Jurkat, Clone E6-1 (cell line): Measurements from ENCODE around the gene USP22.

Experiments used
- DNase-seq: peaks from one replicate; pipeline ENCODE4 v3.0.0-alpha.2; 2011; ENCODE audit warnings: low read depth, low spot score
- H3K4me3 ChIP-seq: 2 replicates; pipeline ENCODE4 v1.5.1; 2011; ENCODE audit warnings: mild to moderate bottlenecking, low read length, control low read depth, moderate library complexity

USP22 gene

DNA sequence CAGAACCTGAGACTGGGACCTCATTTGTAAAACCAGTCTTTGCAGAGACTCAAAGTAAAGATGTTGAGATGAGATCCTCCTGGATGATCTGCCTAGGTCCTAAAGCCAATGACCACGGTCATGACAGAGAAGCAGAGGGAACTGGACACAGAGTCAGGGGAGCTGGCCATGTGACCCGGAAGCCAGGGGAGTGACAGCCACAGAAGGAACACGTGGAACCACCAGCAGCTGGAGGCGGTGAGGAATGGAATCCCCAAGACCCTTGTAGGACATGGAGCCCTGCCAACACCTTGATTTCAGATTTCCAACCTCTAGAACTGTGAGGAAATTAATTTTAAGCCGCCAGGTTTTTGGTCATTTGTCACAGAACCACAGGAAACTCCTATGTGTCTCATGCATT, 37.0 kb downstream of the USP22 start:
- H3K4me3 ChIP-seq, result no peak overlapping the region
- DNase-seq, result no peak

DNA sequence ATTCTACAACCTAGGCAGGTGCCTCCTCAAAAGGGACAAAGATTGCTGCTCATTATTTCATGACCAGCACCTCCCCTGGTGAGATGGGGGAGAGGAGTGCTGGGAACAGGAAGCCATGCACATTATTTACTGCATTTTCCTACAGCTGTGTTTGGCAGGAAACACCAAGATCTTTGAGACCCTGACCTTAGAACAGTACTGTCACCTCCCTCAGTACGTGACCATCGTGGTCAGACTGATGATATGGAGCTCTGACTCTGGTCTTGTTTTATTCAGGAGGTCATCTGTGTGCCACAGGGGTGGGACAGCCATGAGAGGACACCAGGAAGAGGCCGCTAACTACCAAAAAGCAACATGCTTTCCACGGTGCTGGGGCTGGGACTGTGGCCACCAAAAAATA, 37.4 kb downstream of the USP22 start:
- no peak overlapping the region for H3K4me3 ChIP-seq
- DNase-seq, result no peak

DNA sequence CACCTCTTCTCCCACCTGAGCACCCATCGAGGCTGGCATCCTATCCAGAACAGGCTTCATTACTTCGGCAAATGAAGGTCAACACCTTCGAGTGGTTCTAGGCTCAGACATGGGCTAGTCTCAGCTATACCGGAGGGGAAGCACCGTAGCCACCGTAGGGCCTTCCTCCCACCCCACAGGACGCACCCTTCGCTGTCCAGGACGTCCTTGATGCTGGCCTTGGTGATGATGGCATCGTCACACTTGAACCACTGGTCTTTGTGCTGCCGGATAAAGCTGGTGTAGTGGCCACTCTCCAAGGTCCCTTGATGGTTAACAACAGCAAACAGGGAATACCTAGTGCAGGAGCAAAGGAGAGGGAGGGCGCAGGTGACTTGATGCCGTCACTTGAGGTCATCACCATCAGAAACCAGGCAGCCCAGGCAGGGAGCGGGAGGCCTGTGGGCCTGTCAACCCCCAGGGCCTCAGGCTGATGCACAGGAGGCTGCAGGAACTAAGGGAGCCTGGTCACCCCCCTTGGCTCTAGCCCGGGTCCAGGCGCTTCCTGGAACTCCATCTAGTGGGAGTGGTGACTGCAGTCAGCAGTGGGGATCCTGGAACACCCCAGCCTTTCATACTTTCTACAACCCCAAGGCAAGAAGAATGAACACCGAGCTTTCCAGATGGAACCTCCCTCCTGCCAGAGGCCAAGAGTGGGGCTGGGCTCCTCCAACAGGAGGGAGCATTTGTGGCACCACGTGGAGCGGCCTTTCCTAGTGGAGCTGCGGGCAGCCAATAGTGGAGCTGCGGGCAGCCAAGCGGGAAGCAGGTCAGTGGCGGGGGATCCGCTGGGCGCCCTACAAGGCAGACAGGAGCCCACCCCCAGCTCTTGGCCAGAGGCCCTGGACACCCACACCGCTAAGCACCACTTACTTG, 38.5 kb downstream of the USP22 start:
- DNase-seq, result no peak
- H3K4me3 ChIP-seq, result no peak overlapping the region

DNA sequence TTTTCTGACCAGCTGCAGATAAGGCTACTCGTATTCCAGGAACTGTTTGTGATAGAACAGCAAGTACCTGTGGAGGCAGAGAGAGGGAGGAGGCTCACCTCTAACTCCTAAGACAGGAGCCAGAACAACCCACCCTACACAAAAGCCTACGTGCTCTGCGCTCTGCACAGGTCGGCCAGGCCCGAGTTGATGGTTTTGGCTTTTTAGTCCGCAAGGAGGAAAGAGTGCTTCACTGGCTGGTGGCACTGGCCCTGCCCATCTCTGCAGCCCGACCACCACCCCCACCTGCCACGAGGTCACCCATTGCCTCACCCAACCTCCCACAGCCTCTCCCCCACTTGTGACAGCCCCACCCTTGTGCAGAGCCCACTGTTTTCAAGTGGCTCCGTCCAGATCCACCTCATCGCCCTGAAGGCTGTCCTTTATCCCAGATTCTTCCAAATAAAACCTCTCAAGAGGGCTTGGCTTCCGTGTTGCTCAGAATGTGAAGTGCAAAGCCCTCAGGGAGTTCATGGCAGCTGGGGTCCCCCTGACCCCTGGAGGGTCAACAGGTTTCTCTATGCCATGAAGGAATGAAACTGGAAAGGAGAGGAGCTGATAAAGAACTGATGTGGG, 39.7 kb downstream of the USP22 start:
- no peak overlapping the region for H3K4me3 ChIP-seq

DNA sequence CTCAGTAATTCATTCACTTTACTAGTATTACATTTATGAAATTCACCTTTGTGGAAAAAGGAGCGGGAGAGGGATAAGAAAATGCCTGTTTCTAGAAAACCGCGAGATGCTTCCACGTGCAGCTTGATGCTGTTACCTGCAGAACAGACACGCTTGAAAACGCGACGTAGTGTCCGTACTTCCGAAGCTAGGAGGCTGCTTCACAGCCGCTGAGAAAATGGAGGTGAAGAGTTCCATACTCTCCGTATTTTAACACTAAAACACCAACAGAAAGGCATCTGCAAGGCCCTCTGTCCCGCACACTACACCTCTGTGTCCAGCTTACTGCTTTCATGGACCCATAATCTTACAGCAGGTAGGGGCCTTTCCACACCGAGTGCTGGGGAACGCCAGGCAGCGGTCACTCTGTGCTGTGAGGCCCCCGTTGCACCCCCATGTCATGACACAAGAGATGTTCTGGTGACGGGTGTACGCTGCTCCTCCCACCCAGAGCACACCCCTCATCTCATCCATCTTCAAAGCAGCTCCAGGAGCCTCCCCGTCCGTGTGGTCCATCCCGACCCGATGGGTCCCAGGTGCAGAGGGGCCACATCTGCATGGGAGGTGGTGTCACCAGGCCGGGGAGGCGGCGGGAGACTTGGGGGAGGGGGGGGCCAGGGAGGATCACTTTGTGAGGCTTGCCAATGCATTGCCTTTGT, 40.4 kb downstream of the USP22 start:
- DNase-seq, result no peak
- H3K4me3 ChIP-seq, result no peak overlapping the region

More for the DNA sequence above, 39.7 kb downstream of the USP22 start:
- DNase-seq, result no peak

DNA sequence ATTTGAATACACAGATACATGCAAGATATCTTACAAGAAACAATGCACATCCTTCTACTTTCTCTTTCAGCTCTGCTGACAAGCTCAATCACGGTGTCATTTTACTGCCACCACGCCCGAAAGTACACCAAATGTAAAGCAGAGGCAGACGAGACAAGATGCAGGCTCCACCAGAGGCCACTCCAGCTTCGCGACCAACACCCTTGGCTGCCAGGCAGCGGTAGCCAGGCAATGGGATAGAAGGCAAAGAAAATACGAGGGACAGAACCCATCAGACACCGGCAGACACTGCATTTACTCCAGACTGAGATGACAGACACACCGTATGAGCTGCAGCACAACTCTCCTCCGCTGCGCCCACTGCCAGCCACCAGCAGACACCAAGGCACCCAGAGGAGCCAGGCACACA, 41.0 kb downstream of the USP22 start:
- H3K4me3 ChIP-seq, result no peak overlapping the region
- DNase-seq, result no peak

DNA sequence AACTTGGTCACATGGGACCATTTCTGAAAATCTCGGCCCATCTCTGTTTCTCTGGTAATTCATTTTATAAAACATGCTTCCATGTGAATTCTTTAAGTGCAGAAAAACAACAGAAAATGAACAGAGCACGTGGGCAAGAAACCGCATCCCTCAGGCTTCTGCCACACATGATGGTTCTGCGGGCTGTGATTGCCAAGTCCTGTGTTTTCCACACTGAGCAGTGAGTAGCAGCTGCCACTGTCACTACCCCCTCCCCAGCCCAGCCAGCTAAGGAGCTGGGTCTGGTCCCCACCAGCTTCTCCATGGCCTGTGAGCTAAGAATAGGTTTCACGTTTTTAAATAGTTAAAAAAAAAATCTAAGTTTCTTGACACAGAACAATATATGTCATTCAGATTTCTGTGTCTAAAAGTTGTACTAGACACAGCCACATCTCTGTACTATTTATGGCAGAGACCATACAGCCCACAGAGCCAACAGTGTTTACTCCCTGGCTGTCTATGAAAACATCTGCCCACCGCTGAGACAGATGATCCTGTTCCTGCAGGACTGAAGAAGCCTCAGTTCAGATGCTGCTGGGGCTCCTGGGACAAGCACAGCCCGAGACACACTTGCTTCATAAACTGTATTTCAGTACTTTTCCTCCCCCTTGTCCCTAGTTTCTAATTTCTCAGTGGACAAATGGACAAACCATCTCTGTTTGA, 41.5 kb downstream of the USP22 start:
- DNase-seq, result no peak

DNA sequence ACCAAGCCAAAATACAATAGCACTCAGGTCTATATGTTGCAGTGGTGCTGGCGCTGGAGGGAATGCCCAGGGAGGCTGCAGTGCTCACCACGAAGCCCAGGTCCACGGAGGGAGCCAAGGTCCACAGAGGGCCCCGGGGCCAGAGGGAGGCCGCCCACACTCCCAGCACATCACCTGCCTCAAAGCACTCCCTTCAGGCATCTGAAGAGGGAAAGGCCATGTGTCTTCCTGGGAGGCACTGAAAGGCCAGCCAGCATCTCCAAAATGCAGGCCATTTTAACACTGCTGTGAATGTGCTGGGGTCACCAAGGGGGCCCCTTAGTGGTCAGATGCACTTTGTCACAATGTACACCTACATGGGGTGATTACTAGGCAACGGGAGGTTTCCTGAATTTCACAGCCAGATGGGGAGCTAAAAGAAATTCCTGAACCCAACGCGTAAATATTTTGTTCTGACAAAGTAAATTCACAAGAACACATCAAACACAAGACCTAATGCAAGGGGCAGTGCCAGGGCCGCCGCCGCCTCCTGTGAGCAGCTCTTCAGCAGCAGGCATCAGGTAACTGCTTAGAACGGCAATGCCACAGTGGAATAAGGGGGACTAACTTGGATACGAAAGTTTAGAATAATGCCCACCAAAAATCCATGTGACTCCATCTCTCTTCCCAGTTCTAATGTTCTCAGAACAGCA, 42.8 kb downstream of the USP22 start:
- no peak overlapping the region for H3K4me3 ChIP-seq
- DNase-seq, result no peak

More for the DNA sequence above, 41.5 kb downstream of the USP22 start:
- H3K4me3 ChIP-seq, result no peak overlapping the region

DNA sequence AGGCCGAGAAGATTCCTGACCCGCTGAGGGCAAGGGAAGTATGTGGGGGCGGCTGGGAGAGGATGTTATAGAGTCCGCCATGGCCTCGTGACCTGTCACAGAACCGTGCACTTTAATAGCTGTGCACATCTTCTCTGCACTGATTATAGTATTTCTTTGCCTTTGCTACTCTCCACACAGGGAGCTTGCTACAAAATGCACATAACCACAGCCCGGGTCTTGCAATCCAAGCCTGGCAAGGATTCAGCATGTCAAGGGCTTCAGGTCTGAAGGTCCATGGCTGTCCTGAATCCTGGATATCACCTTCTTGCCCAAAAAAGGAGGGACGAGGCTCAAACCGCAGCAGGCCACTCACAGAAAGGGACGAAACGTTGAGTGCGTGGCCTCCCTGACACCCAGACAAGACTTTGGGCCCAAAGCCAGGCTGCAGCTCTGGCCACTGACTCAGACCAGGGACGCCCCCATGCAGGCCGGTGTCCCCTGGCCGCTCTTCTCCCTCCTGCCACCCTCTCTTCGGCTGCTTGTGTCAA, 43.7 kb downstream of the USP22 start:
- H3K4me3 ChIP-seq, result no peak overlapping the region
- DNase-seq, result no peak

DNA sequence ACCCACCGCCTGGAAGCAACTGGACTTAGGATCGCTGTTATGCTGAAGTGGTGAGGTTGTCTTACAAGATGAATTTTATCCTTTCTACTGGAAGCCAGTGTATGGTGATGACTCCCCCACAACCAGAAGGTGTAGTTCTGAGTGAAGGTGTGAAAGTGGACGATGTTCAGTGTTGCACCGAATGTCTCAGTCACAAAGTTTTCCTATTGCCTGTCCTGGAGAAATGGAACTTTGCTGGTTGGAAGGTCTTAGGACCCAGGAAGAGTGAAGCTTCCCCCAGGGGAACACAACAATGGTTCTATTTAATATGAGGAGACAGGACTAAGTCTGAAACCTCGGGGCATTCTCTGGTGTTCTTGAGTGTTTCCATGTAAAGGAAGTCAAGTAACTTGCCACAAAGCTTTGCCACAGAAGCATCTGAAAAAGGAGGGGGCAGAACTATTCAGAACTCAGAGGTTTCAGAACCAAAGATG, 44.2 kb downstream of the USP22 start:
- no peak for DNase-seq
- H3K4me3 ChIP-seq, result no peak overlapping the region

DNA sequence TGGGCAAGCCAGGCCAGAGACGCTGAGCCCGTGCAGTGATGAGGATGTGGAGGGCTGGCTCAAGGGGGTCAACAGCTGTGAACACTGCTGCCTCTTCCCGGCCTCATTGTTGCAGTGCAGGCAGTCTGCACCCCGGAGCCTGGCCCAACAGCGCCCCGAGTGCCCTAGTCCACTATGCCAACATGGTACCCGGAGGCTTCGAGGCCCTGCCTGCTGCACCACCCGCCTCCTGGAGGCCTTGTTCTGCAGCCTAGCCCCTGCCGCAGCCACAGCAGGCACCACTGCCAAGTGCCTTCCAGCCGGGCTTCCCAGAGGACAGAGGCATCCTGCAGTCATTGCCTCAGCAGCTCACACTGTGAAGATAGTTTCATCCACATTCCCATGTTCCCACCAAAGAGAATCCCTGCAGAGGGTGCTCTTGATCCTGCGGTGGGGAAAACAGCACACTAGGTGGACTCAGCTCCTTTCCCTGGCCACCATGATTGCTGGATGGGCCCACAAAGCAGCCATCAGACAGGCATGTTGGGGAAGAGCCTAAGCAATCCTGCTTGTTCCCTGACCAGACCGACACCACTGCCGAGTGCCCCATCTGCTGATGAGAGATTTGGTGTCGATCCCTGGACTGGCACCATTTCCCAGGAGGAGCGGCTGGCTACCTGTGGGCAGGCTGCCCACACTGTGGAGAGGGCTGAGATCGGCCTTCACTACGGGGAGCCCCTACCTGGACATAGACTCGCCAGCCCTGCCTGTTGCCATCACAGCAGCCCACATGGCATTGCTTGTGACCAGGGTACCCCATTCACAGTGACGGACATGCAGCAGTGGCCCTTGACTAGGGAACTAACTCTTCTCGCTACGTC, 44.9 kb downstream of the USP22 start:
- DNase-seq, result no peak
- no peak overlapping the region for H3K4me3 ChIP-seq

DNA sequence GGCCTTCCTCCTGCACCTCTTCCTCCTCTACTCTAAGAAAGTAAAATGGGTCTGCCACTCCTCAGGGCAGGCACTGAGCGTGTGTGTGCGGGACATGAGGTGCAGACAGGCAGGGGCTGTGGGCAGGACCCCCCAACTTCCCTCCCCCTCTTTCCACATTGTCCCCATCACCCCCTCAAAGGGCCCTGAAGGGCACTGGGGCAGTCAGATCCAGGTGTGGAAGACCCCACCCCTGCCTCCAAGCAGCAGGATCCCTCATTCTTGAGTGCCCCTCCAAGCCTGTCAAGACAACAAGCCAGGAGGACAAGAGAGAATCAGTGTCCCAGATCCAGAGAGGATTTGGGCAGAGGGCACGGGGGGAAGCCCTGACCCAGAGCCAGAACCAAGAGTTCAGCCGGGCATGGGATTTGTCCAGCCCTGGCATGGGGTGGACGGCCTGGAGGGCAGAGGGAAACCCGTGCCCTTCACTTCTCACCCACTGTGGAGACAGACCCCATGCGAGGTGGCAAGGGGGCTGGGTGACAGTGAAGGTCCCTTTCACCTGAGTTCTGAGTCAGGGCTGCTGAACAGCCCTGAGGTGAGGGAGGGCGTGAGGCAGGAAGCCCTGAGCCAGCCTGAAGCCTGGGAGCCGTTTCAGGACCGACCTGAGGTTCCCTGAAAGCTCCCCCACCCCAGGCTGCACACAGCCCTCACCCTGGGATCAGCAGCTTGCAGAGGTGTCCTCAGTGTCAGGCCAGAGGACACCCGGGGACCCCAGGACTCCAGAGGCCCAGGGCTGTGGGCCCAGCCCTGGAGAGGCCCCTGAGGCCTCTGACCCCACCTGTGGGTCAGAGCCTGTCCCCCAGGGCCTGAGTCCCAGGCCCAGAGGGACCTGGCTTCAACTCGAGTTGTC, 45.8 kb downstream of the USP22 start:
- no peak overlapping the region for H3K4me3 ChIP-seq
- no peak for DNase-seq

DNA sequence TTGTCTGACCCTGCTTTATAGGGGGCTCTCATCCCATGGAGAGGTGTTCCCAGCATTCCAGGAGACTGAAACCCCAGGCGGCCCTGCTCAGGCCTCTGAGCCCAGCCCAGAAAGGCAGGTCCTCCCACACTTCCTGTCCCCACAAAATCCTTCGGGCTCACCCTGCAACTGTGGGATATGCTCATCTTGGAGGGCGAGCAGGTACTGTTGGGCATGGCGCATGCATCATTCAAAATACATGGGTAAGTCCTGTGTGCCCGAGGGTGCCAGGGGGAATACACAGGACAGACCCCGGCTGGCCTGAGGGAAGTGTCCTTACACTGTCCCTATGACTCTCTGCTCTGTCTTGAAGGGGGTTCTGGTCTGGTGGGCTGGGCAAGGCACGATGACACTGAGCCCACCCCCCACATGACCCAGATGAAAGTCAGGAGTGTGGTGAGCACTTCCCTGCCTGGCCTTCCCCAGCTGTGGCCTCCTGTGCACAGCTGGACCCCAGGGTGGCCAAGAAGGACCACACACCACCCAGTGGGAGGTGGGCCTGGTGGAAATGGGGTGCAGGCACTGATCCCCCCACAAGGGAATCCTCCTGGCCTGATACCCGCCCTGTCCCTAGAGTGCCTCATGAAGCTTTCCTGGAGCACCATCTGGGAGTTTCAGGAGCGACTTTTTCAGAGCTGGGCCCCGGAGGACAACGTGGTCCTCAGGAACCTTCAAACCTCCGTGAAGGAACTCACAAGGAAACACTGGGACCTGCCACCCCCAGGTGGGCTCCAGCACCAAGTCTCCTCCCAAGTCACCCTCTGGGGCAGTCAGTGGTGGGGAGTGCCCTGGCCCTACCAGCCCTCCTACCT, 46.7 kb downstream of the USP22 start:
- no peak for DNase-seq
- no peak overlapping the region for H3K4me3 ChIP-seq

DNA sequence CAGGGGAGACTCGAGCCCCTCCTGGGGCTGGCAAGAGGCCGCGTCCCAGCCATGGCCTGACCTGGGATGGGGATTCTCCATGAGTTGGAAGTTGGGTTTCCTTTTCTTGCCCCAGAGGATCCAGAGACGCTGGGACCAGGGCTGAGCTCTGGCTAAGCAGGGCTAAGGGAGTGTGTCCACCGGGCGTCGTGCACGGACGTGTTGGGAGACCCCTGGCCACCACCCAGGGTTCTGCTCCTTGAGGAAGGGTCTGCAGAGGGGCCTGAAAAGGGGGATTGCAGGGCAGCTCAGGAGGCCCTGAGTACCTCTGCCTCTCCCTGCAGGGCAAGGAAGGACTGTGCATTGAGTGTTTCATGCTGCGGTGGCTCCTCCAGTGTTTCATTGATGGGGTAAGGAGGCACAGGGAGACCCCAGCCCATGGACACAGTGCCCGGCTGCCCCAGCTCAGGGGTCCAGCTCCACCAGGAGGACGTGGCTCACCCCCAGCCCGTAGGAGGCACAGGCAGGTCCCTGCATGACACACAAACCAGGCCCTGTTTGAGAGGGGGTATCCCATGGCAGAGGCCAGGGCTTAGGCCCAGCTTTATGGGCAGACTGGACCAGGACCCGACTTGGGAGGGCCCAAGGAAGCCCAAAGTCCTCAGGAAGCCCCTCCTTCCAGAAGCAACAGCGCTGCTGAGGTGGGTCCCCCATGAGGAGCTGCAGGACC, 47.5 kb downstream of the USP22 start:
- no peak overlapping the region for H3K4me3 ChIP-seq
- DNase-seq, result no peak

DNA sequence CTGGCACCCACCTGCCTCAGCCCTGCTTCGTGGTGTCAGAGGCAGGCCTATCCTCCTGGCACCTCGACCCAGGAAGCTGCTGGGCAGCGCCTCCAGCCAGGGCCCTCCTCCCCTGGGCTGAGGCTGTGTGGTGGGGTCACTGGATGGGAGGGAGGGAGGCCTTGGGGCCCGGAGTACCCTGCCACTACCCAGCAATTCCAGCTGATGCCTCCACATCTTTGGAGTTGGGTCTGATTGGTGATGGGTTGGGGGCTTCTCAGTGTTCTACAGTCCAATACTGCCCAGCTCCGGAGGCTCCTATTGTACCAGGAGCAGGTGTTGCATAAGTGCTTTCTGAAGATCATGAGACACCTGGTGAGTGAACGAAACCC, 48.0 kb downstream of the USP22 start:
- no peak for DNase-seq
- no peak overlapping the region for H3K4me3 ChIP-seq
